LNCAP (cell line): ENCODE data around the gene MORC4.

Experiments
- CTCF ChIP-seq: fragments of 450-650 bp; IDR thresholded peaks from 2 replicates; pipeline ENCODE4 v1.5.1; 2017; ENCODE audit warnings: mild to moderate bottlenecking

The MORC4 gene

DNA sequence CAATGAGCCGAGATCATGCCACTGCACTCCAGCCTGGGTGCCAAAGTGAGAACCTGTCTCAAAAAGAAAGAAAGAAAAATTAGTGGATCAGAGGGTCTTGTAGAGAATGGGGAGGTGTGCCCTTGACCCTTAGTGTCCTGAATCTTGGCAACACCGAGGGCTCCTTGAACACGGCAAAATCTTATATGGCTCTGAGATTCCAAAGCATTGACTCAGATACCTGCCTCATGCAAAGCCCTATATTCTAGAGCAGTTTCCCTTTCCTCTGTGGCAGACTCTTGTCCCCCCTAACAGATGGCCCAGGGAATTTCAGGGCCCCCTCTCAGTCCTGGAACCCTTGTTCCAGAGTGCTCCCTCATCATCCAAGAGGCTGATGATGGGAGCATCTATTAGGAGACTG is 73.0 kb downstream of the MORC4 start:
- no peak for TF ChIP-seq CTCF

DNA sequence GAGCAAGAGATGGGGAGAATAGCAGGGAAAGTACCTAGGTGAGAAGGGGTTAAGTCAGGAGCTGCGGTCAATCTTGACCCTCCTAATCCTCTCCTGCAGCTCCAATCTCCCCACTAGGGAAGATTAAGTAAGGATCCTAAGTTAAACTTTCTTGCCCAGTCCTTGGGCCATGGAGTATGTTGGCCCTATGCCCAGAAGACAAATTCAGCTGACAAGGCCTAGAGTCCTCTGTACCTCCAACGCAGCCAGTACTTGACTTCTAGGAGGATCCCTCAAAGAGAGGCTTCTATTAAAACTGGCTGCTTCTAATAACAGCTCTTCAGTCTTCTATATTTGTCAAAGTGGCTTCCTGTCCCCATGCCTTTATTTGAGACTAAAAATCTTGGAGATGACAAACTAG is 78.4 kb downstream of the MORC4 start:
- TF ChIP-seq CTCF = no peak

DNA sequence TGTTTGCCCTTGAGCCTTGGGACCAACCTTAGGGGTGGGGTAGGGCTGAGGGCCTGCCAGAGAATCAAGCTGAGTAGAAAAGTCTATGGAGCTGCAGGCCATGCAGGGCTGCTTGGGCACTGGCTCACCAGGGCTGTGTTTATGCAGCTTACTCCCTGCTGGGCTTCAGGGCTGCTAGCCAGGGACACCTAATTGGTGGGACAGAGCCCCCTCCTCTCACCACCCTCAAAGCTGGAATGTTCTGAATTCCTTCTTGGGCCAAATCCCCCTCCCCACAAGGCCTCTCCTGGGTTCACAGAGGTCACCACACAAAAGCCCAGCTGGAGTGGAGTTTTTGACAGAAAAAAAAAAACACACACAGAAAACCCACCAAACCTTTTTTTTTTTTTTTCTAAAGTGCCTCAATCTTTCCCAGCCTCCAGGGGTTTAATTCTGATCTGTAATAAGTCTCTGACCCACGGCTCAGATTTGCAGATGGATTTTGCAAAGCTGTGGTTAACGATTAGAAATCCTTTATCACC is 80.0 kb downstream of the MORC4 start, which contains the start of gene CLDN2:
CLDN2 (plus strand) TSS at position 471 of the 521 bp plus-strand sequence. CDS start 7,827 bp downstream, outside the sequence.
- no peak for TF ChIP-seq CTCF

GRCh38 chrX:106917830-106918500 is 82.0 kb downstream of the MORC4 start:
- no peak for TF ChIP-seq CTCF

DNA sequence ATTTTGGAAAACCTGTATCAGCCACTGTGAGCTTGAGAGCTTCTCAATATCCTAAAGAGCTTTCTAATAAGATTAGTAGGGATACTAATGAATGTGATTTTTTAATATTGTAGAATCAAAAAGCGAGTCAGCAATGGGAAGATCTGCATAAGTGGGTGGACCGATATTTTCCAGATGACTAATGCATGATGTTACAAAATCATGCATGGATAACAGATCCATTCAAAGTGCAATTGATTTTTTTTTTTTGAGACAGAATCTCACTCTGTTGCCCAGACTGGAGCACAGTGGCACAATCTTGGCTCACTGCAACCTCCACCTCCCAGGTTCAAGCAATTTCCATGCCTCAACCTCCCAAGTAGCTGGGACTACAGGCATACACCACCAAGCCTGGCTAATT is 87.1 kb downstream of the MORC4 start:
- no peak for TF ChIP-seq CTCF

- TF ChIP-seq CTCF = no peak
Measured at GRCh38 chrX:106906361-106906760, 93.7 kb downstream of the MORC4 start.

DNA sequence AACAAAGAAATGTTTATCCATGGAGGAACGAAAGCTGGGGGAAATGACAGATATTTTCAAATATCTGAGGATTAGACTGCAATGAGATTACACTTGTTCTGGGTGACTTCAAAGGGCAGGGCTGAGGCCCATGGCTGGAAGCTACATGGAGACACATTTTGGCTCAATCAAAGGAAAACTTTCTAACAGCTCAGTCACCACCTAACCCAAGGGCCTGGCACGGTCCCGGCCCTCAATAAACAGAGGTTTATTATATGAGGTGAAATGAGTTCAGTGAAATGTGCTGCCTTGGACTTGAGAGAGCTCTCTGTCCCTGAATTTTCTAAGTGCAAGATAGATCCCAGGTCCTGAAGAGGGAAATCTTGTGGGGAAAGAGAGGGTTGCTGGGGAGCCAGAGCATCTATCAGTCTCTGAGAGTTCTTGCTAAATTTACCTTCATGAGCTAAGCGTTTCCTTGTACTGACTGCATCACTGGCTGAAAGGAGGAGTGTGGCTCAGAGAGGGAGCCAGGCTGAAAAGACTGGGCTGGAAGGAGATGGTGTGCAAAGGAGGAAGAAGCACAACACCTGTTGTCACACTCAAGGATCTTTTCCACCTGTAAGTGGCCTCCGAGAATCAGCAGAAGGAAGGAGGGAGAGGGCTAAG is 94.8 kb downstream of the MORC4 start:
- TF ChIP-seq CTCF = no peak
